GM23248 (cell line): ENCODE results near the gene TMEM151B.

Experiments
- EZH2 ChIP-seq: fragments of 200-600 bp; sonication (generic); IDR thresholded peaks from 2 replicates; pipeline ENCODE4 v1.6.1; 2018; ENCODE audit warnings: antibody characterized with exemption, mild to moderate bottlenecking; ENCODE audit not compliant: insufficient read depth, poor library complexity, severe bottlenecking
- EZH2phosphoT487 ChIP-seq: fragments of 200-600 bp; sonication (generic); IDR thresholded peaks from 2 replicates; pipeline ENCODE4 v1.6.1; 2018; ENCODE audit warnings: antibody characterized with exemption, moderate library complexity, mild to moderate bottlenecking, low read depth; ENCODE audit not compliant: insufficient read depth

DNA sequence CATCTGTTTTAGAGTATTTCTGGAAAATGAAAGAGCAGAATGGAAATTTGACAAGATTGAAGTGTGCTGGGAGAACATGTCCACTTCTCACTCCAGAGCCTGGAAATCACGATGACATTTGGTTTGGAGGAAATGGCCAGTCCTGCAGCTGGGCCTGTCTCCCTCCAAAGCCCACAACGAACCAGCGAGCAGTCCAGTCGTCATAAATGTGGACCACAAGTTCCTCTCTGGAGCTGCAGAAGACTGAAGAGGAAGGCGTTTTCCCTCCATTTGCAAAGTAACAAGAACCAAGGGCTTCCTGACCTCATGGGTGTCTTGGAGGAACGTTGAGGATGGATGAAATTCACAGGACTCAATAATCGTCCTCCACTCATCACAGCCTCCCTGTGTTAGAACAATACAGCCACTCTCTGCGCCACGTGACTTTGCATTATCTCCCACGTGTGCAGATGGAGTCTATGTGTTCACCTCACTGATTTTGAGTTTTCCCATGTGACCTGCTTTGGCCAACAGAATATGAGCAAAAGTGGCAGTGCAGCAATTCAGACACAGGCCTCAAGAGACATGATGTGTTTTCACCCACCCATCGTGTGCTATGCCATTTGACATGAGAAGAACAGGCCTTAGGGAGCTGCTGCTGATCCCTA, 63.1 kb downstream of the TMEM151B start:
- TF ChIP-seq EZH2 (no peak), EZH2phosphoT487 (no peak)
